WTC11 (cell line): ENCODE results near the gene ABHD6. TPM values are rescaled to one million over a fixed set of nuclear protein-coding genes. Genes with fewer than 3 reads are reported as not detected.

Source experiments
- ATAC-seq: fragments of 200-7000 bp; cut with Tn5 transposase; 2 replicates; pipeline ENCODE4 v1.10.0; 2021; ENCODE audit warnings: mild to moderate bottlenecking, moderate library complexity
- CTCF ChIA-PET: fragments of 300-600 bp; sonication (Branson Sonifier 250); formaldehyde crosslinking; loops from one replicate; lab custom pipeline; 2021; ENCODE audit warnings: antibody characterized with exemption; lab: Charles Lee
- POLR2A ChIA-PET: fragments of 350-600 bp; sonication (Branson Sonifier 250); formaldehyde crosslinking; loops from one replicate; lab custom pipeline; 2021; ENCODE audit warnings: antibody characterized with exemption; lab: Charles Lee
- DNase-seq: peaks from one replicate; pipeline ENCODE4 v3.0.0; 2021; ENCODE audit warnings: low spot score
- H3K27ac Mint-ChIP-seq: 2 replicates; pipeline ENCODE4 v1.8.0; 2021; ENCODE audit warnings: mixed read lengths
- H3K27me3 Mint-ChIP-seq: 2 replicates; pipeline ENCODE4 v1.8.0; 2021; ENCODE audit warnings: low read depth, mild to moderate bottlenecking, moderate library complexity, mixed read lengths
- H3K36me3 Mint-ChIP-seq: 2 replicates; pipeline ENCODE4 v1.8.0; 2021; ENCODE audit warnings: mixed read lengths
- H3K4me1 Mint-ChIP-seq: 2 replicates; pipeline ENCODE4 v1.8.0; 2022; ENCODE audit warnings: mixed read lengths
- H3K4me3 Mint-ChIP-seq: 2 replicates; pipeline ENCODE4 v1.8.0; 2021; ENCODE audit warnings: mild to moderate bottlenecking, moderate library complexity, mixed read lengths
- H3K9me3 Mint-ChIP-seq: 2 replicates; pipeline ENCODE4 v1.8.0; 2021; ENCODE audit warnings: mixed read lengths
- E2F1 ChIP-seq: sonication (generic); formaldehyde crosslinking; IDR thresholded peaks from 2 replicates; pipeline ENCODE4 v1.8.0; 2022; ENCODE audit warnings: mild to moderate bottlenecking, missing genetic modification reagents
- ELF4 ChIP-seq: sonication (generic); formaldehyde crosslinking; IDR thresholded peaks from 2 replicates; pipeline ENCODE4 v1.8.1; 2022; ENCODE audit warnings: low read depth, mild to moderate bottlenecking, moderate library complexity, missing genetic modification reagents
- EMX1 ChIP-seq: fragments of 250-450 bp; sonication (Bioruptor Pico); IDR thresholded peaks from 2 replicates; pipeline ENCODE4 v1.8.0; 2021; ENCODE audit warnings: mild to moderate bottlenecking
- FOXP4 ChIP-seq: sonication (generic); formaldehyde crosslinking; IDR thresholded peaks from 2 replicates; pipeline ENCODE4 v1.8.0; 2022; ENCODE audit warnings: mild to moderate bottlenecking, missing genetic modification reagents
- GABPB1 ChIP-seq: sonication (generic); formaldehyde crosslinking; IDR thresholded peaks from 2 replicates; pipeline ENCODE4 v1.8.1; 2023; ENCODE audit warnings: mild to moderate bottlenecking, missing genetic modification reagents
- GRHL2 ChIP-seq: fragments of 250-450 bp; sonication (Bioruptor Pico); IDR thresholded peaks from 2 replicates; pipeline ENCODE4 v1.8.0; 2022; ENCODE audit warnings: mild to moderate bottlenecking, moderate library complexity; ENCODE audit not compliant: insufficient replicate concordance, severe bottlenecking
- IRF1 ChIP-seq: sonication (generic); formaldehyde crosslinking; IDR thresholded peaks from 2 replicates; pipeline ENCODE4 v1.8.0; 2023; ENCODE audit warnings: missing genetic modification reagents
- JUN ChIP-seq: sonication (generic); formaldehyde crosslinking; IDR thresholded peaks from 2 replicates; pipeline ENCODE4 v1.8.0; 2023; ENCODE audit warnings: mild to moderate bottlenecking, missing genetic modification reagents
- MXD4 ChIP-seq: fragments of 250-450 bp; sonication (Bioruptor Pico); IDR thresholded peaks from 2 replicates; pipeline ENCODE4 v1.8.0; 2021; ENCODE audit warnings: mild to moderate bottlenecking, moderate library complexity, borderline replicate concordance
- PRRX2 ChIP-seq: fragments of 250-450 bp; sonication (Bioruptor Pico); IDR thresholded peaks from 2 replicates; pipeline ENCODE4 v1.8.0; 2021; ENCODE audit warnings: mild to moderate bottlenecking
- RELA ChIP-seq: sonication (generic); formaldehyde crosslinking; IDR thresholded peaks from 2 replicates; pipeline ENCODE4 v1.8.1; 2022; ENCODE audit warnings: missing genetic modification reagents, mild to moderate bottlenecking, borderline replicate concordance
- TEAD1 ChIP-seq: sonication (generic); formaldehyde crosslinking; IDR thresholded peaks from 2 replicates; pipeline ENCODE4 v1.8.0; 2022; ENCODE audit warnings: mild to moderate bottlenecking, missing genetic modification reagents
- TP53 ChIP-seq: sonication (generic); formaldehyde crosslinking; IDR thresholded peaks from 2 replicates; pipeline ENCODE4 v1.8.1; 2023; ENCODE audit warnings: mild to moderate bottlenecking, missing genetic modification reagents
- total RNA-seq: library from RNA; stranded (reverse); gene quantifications from 3 replicates; pipeline ENCODE4 v1.2.3, GENCODE V29; 2021
- TF ChIP-seq, protein P1 (sequence below): sonication (generic); formaldehyde crosslinking; IDR thresholded peaks from 2 replicates; pipeline ENCODE4 v1.8.1; 2022; ENCODE audit warnings: mild to moderate bottlenecking, missing genetic modification reagents, moderate library complexity, borderline replicate concordance
- TF ChIP-seq, protein P2 (sequence below): sonication (generic); formaldehyde crosslinking; IDR thresholded peaks from 2 replicates; pipeline ENCODE4 v1.8.0; 2023; ENCODE audit warnings: mild to moderate bottlenecking, missing genetic modification reagents

ABHD6 gene
- total RNA-seq, 1 experiment from 2014 or later, result 5.4 TPM

- no peak for TF ChIP-seq PRRX2 (CRISPR knock-in tag)
- TF ChIP-seq, protein P1, sequence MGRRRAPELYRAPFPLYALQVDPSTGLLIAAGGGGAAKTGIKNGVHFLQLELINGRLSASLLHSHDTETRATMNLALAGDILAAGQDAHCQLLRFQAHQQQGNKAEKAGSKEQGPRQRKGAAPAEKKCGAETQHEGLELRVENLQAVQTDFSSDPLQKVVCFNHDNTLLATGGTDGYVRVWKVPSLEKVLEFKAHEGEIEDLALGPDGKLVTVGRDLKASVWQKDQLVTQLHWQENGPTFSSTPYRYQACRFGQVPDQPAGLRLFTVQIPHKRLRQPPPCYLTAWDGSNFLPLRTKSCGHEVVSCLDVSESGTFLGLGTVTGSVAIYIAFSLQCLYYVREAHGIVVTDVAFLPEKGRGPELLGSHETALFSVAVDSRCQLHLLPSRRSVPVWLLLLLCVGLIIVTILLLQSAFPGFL (CRISPR knock-in tag), result no peak
- TF ChIP-seq EMX1 (CRISPR knock-in tag), result no peak
- no peak for TF ChIP-seq GRHL2 (CRISPR knock-in tag)
Measured at GRCh38 chr3:58237238-58237940, at the start of gene ABHD6 (continued).

DNA sequence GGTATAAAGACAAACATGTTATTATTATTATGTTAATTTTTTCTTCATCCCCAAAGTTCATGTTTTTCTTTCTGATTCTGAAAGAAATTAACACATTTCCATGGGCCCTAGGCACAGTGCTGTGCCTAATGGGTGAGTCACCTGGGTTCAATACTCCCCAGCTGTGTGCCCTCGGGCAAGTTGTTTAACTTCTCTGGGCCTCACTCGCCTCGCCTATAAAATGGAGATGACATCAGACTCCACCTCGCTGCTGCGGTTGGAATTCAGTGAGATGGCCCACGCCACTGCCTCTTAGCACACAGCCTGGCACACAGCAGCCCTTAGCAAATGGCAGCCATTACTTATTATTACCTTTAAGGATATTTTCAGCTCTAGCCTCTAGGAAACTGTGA is 49.4 kb upstream of the ABHD6 start:
- ATAC-seq (no peak), DNase-seq (no peak)
- H3K9me3 Mint-ChIP-seq, result no peaks in the 10 kb centered on the region
- ChIA-PET CTCF (interaction anchor here (0.5 to 8.1 kb wide), 52 partner anchors 9 to 450 kb away, joined by 3 to 126 read pairs (median 4); partner anchors contain the start of genes ABHD6, DNASE1L3, FLNB and HTD2), POLR2A (interaction anchor here (0.7 to 1.0 kb wide), 2 partner anchors 61 to 118 kb away, joined by 3 to 7 read pairs; partner anchors contain the start of genes HTD2 and RPP14)
- no peaks in the 10 kb centered on the region for H3K36me3 Mint-ChIP-seq
- TF ChIP-seq, protein P2, sequence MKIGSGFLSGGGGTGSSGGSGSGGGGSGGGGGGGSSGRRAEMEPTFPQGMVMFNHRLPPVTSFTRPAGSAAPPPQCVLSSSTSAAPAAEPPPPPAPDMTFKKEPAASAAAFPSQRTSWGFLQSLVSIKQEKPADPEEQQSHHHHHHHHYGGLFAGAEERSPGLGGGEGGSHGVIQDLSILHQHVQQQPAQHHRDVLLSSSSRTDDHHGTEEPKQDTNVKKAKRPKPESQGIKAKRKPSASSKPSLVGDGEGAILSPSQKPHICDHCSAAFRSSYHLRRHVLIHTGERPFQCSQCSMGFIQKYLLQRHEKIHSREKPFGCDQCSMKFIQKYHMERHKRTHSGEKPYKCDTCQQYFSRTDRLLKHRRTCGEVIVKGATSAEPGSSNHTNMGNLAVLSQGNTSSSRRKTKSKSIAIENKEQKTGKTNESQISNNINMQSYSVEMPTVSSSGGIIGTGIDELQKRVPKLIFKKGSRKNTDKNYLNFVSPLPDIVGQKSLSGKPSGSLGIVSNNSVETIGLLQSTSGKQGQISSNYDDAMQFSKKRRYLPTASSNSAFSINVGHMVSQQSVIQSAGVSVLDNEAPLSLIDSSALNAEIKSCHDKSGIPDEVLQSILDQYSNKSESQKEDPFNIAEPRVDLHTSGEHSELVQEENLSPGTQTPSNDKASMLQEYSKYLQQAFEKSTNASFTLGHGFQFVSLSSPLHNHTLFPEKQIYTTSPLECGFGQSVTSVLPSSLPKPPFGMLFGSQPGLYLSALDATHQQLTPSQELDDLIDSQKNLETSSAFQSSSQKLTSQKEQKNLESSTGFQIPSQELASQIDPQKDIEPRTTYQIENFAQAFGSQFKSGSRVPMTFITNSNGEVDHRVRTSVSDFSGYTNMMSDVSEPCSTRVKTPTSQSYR (CRISPR knock-in tag), result no peak
- TF ChIP-seq IRF1 (no peak), MXD4 (CRISPR knock-in tag) (no peak), JUN (CRISPR knock-in tag) (no peak), GABPB1 (no peak), TP53 (CRISPR knock-in tag) (no peak), TEAD1 (no peak), FOXP4 (CRISPR knock-in tag) (no peak), RELA (CRISPR knock-in tag) (no peak), E2F1 (CRISPR knock-in tag) (no peak), ELF4 (no peak)
- H3K27ac Mint-ChIP-seq, result no peak overlapping the region; the same call in 1 of the 2 replicates
- peaks cover 16% of the 10 kb centered on the region for H3K4me1 Mint-ChIP-seq
- H3K4me3 Mint-ChIP-seq, result no peak overlapping the region
- no peaks in the 10 kb centered on the region for H3K27me3 Mint-ChIP-seq
